ENCODE measurements around the gene MUC5B.

Gene MUC5B

GRCh38 chr11:1219834-1220815, 2.7 kb upstream of the MUC5B start:
- TF ChIP-seq SPI1 (IDR thresholded peaks at IDR 0.05; ENCODE audit: low read depth, low read length) (no peak), POU2F2 (IDR thresholded peaks at IDR 0.05; ENCODE audit: low read depth, low read length) (no peak), TAF1 (IDR thresholded peaks at IDR 0.05; ENCODE audit: low read depth, low read length) (no peak), POLR2A (IDR thresholded peaks at IDR 0.05; ENCODE audit: low read depth, low read length) (no peak), PAX5 (IDR thresholded peaks at IDR 0.05; ENCODE audit: insufficient read depth, low read length, severe bottlenecking) (no peak), POLR2AphosphoS5 (IDR thresholded peaks at IDR 0.05; ENCODE audit: low read depth, low read length) (no peak)
- DNase-seq (ENCODE audit: insufficient read length, low spot score) (no peak), FAIRE-seq (no peak)

GRCh38 chr11:1220941-1221721, 1.7 kb upstream of the MUC5B start:
- no peak for DNase-seq (ENCODE audit: insufficient read length, low spot score)
- TF ChIP-seq SPI1 (IDR thresholded peaks at IDR 0.05; ENCODE audit: low read depth, low read length), result no peak
- no peak for TF ChIP-seq TAF1 (IDR thresholded peaks at IDR 0.05; ENCODE audit: low read depth, low read length)
- TF ChIP-seq PAX5 (IDR thresholded peaks at IDR 0.05; ENCODE audit: insufficient read depth, low read length, severe bottlenecking), result no peak
- no peak for TF ChIP-seq POLR2A (IDR thresholded peaks at IDR 0.05; ENCODE audit: low read depth, low read length)
- no peak for TF ChIP-seq POU2F2 (IDR thresholded peaks at IDR 0.05; ENCODE audit: low read depth, low read length)
- no peak for TF ChIP-seq POLR2AphosphoS5 (IDR thresholded peaks at IDR 0.05; ENCODE audit: low read depth, low read length)
- FAIRE-seq, result no peak

DNA sequence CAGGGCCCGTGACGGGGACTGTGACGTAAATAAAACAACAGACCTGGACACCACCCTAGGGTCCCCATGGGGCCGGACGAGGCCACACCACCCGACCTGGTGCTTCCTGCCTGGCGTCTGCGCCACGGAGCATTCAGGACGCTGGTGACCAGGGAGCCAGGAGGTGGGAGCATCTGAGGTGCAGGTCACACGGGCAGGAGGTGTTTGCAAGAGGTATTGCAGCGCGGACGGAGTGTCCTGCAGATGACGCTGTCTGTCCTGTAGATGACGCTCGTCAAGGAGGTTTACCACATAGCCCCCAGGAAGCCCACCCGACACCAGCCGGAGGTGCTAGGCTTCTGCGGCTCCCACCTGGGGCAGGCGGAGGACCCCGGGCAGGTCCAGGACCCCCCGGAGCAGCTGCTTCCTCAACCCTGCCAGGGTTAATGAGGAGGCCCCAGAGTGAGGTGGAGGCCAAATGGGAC, 986 bp upstream of the MUC5B start:
- FAIRE-seq, result no peak
- TF ChIP-seq POU2F2 (IDR thresholded peaks at IDR 0.05; ENCODE audit: low read depth, low read length), result no peak
- no peak for TF ChIP-seq TAF1 (IDR thresholded peaks at IDR 0.05; ENCODE audit: low read depth, low read length)
- no peak for DNase-seq (ENCODE audit: insufficient read length, low spot score)

DNA sequence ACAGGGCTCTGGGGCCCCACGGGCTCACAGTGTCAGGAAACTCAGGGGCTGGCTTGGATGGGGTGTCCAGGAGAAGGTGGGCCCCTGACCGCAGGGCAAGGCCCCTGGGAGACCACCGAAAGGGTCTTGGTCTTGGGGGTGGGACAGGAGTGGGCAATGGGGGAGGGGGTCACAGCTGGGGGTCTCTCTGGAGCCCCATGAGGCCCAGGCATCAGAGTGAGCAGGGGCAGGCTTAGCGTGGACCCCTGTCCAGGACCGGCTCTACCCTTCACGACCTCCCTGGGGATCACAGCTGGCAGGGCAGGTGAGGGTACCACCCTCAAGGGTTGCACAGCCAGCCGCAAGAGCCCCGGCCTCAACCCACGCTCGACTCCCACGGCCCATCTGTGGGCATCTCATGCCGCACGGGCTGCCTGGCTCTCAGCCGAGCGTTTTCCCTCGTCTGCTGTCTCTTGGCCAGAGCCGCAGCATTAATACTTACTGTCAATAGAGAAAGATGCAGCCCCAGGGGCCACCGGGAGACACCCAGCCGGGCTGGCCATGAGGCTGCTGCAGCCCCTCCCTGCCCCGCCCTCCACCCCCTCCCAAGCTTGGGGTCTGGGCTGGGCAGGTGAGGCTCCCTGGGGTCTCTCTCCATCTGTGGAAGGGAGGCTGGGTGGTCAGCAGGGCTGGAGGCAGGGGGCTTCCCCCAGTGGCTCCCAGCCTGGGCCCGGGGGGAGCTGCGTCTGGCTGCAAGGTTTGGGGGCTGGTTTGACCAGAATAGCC, 662 bp downstream of the MUC5B start:
- DNase-seq (ENCODE audit: insufficient read length, low spot score) (no peak), FAIRE-seq (no peak)
- TF ChIP-seq POU2F2 (IDR thresholded peaks at IDR 0.05; ENCODE audit: low read depth, low read length) (no peak), POLR2A (IDR thresholded peaks at IDR 0.05; ENCODE audit: low read depth, low read length) (no peak), SPI1 (IDR thresholded peaks at IDR 0.05; ENCODE audit: low read depth, low read length) (no peak), POLR2AphosphoS5 (IDR thresholded peaks at IDR 0.05; ENCODE audit: low read depth, low read length) (no peak), PAX5 (IDR thresholded peaks at IDR 0.05; ENCODE audit: insufficient read depth, low read length, severe bottlenecking) (no peak), TAF1 (IDR thresholded peaks at IDR 0.05; ENCODE audit: low read depth, low read length) (no peak)

GRCh38 chr11:1224111-1224490, 1.2 kb downstream of the MUC5B start:
- FAIRE-seq, result no peak
- no peak for TF ChIP-seq POLR2A (IDR thresholded peaks at IDR 0.05; ENCODE audit: low read depth, low read length)
- TF ChIP-seq PAX5 (IDR thresholded peaks at IDR 0.05; ENCODE audit: insufficient read depth, low read length, severe bottlenecking), result no peak
- TF ChIP-seq POLR2AphosphoS5 (IDR thresholded peaks at IDR 0.05; ENCODE audit: low read depth, low read length), result no peak
- TF ChIP-seq POU2F2 (IDR thresholded peaks at IDR 0.05; ENCODE audit: low read depth, low read length), result no peak
- no peak for TF ChIP-seq SPI1 (IDR thresholded peaks at IDR 0.05; ENCODE audit: low read depth, low read length)
- TF ChIP-seq TAF1 (IDR thresholded peaks at IDR 0.05; ENCODE audit: low read depth, low read length), result no peak
- no peak for DNase-seq (ENCODE audit: insufficient read length, low spot score)

- FAIRE-seq, result no peak
- TF ChIP-seq POLR2A (IDR thresholded peaks at IDR 0.05; ENCODE audit: low read depth, low read length), result no peak
- TF ChIP-seq SPI1 (IDR thresholded peaks at IDR 0.05; ENCODE audit: low read depth, low read length), result no peak
- TF ChIP-seq PAX5 (IDR thresholded peaks at IDR 0.05; ENCODE audit: insufficient read depth, low read length, severe bottlenecking), result no peak
- DNase-seq (ENCODE audit: insufficient read length, low spot score), result no peak
Measured at GRCh38 chr11:1224491-1225385, 1.9 kb downstream of the MUC5B start.

DNA sequence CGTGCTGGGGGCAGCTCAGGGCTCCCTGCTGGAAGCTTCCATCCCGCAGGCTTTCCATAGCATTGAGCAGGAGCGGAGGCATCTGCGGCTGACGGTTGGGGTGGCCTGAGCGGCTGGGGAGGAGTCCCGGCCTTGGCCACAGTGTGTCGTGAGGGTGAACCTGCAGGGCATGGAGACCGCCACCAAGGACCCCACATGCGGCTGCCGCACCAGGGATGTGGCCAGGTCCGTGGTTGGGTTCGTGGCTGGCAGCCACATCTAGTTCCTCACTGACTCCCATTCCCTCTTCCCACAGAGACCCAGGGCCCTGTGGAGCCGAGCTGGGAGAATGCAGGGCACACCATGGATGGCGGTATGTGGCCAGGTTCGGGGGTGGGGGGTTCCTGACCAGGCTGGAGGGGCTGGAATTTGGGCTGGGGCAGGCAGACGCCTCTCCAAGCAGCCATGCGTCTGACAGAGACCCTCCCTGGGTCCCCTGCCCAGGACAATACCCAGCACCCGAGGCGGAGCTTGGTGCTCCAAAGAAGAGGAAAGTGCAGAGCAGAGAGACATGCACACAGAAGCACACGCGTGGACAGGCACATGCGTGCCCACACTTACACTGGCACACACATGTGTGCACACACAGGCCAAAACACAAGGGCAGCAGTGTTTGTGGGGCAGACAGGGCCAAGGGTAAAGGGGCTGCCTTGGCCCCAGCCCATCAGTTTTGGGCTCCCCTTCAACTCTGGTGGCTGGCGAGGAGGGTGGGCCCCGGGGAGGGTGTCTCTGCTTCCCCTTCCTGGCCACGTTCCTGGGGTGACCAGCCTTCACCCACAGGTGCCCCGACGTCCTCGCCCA, 2.7 kb downstream of the MUC5B start:
- DNase-seq (ENCODE audit: insufficient read length, low spot score) (no peak), FAIRE-seq (no peak)
- no peak for TF ChIP-seq POLR2AphosphoS5 (IDR thresholded peaks at IDR 0.05; ENCODE audit: low read depth, low read length)
- no peak for TF ChIP-seq POU2F2 (IDR thresholded peaks at IDR 0.05; ENCODE audit: low read depth, low read length)
- no peak for TF ChIP-seq TAF1 (IDR thresholded peaks at IDR 0.05; ENCODE audit: low read depth, low read length)
- TF ChIP-seq POLR2A (IDR thresholded peaks at IDR 0.05; ENCODE audit: low read depth, low read length), result no peak
- TF ChIP-seq SPI1 (IDR thresholded peaks at IDR 0.05; ENCODE audit: low read depth, low read length), result no peak
- no peak for TF ChIP-seq PAX5 (IDR thresholded peaks at IDR 0.05; ENCODE audit: insufficient read depth, low read length, severe bottlenecking)
